ENCODE measurements around the gene THRB. TPM values are rescaled to one million over a fixed set of nuclear protein-coding genes. Genes with fewer than 3 reads are reported as not detected.
A peak's percentile ranks its signal among the peaks of the same experiment; 100 is the strongest.

Gene THRB
- total RNA-seq, 1 experiment from 2014 or later: 13.5 TPM

DNA sequence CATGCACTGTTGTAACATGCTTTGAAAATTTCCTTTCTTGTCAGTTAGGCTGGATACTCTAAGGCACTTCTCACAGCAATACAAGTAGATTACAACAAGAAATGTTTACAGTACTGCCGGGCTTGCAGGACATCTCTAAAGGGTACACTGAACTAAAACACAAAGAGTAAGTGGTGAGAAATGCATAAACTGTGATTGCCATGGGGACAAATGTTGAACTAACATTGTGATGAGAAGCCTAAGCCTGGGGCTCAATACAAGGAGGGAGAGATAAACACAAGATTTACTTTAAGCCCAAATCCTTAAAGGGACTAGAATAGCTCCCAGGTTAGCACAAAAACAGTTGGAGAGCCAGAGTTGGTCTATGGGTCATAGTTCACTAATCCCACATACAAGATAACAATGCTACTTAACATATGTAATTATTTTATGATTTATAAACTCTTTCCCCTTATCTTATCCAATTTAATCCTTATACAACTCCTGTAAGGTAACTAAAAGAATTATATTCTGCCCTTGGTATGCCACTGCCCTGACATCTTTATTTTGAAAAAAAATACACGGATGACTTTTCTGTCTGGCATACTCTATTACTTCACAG is 126.9 kb downstream of the THRB start:
- Mint-ChIP-seq H3K27ac (ENCODE audit: unreplicated experiment) (no peak overlapping the region), H3K27me3 (ENCODE audit: unreplicated experiment) (no peaks in the 10 kb centered on the region), H3K36me3 (ENCODE audit: insufficient read depth, unreplicated experiment) (no peaks in the 10 kb centered on the region), H3K4me3 (ENCODE audit: low read depth, unreplicated experiment) (no peak overlapping the region), H3K9me3 (ENCODE audit: low read depth, unreplicated experiment) (no peaks in the 10 kb centered on the region), H3K4me1 (ENCODE audit: low read depth, unreplicated experiment) (peaks cover 32% of the 10 kb centered on the region)
- DNase-seq: no peak
- TF ChIP-seq, protein P1, sequence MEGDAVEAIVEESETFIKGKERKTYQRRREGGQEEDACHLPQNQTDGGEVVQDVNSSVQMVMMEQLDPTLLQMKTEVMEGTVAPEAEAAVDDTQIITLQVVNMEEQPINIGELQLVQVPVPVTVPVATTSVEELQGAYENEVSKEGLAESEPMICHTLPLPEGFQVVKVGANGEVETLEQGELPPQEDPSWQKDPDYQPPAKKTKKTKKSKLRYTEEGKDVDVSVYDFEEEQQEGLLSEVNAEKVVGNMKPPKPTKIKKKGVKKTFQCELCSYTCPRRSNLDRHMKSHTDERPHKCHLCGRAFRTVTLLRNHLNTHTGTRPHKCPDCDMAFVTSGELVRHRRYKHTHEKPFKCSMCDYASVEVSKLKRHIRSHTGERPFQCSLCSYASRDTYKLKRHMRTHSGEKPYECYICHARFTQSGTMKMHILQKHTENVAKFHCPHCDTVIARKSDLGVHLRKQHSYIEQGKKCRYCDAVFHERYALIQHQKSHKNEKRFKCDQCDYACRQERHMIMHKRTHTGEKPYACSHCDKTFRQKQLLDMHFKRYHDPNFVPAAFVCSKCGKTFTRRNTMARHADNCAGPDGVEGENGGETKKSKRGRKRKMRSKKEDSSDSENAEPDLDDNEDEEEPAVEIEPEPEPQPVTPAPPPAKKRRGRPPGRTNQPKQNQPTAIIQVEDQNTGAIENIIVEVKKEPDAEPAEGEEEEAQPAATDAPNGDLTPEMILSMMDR (IDR thresholded peaks at IDR 0.05; ENCODE audit: unreplicated experiment): no peak
- CTCF ChIA-PET: no interaction called here
- intact Hi-C loops (cut with micrococcal nuclease; ENCODE audit: unreplicated experiment): loop anchor here (5.0 to 10.0 kb wide), 2 partner anchors 95 to 277 kb away; no protein-coding TSS in a partner anchor
- no TSS peak for BruUV-seq (replicated peaks)

DNA sequence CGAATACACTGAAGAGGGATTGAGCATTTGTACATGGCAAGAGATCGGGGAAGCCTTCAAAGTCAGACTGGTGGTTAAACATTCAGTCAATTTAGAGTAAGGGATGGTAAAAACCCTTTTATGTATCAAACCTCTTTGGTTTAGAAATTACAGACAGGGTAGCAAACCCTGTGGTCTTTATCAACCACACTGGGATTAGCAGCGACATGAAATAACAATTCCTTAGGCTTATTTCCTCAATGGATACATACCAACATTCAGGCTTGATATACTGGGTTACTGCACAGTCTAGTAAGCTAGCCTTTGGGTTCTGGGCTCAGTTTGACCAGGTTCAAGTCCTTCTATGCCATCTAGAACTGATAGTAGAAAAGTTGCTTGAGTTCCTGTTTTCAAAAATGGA is 127.4 kb downstream of the THRB start:
- Mint-ChIP-seq H3K4me3 (ENCODE audit: low read depth, unreplicated experiment) (no peak overlapping the region), H3K9me3 (ENCODE audit: low read depth, unreplicated experiment) (peaks cover 3% of the 10 kb centered on the region), H3K27ac (ENCODE audit: unreplicated experiment) (no peak overlapping the region), H3K27me3 (ENCODE audit: unreplicated experiment) (no peaks in the 10 kb centered on the region), H3K36me3 (ENCODE audit: insufficient read depth, unreplicated experiment) (no peaks in the 10 kb centered on the region), H3K4me1 (ENCODE audit: low read depth, unreplicated experiment) (peaks cover 38% of the 10 kb centered on the region)
- TF ChIP-seq, protein P1 (IDR thresholded peaks at IDR 0.05; ENCODE audit: unreplicated experiment): no peak
- CTCF ChIA-PET: no interaction called here
- DNase-seq: no peak
- intact Hi-C loops (cut with micrococcal nuclease; ENCODE audit: unreplicated experiment): loop anchor here (5.0 to 10.0 kb wide), 2 partner anchors 95 to 278 kb away; no protein-coding TSS in a partner anchor
- BruUV-seq (replicated peaks): no TSS peak

DNA sequence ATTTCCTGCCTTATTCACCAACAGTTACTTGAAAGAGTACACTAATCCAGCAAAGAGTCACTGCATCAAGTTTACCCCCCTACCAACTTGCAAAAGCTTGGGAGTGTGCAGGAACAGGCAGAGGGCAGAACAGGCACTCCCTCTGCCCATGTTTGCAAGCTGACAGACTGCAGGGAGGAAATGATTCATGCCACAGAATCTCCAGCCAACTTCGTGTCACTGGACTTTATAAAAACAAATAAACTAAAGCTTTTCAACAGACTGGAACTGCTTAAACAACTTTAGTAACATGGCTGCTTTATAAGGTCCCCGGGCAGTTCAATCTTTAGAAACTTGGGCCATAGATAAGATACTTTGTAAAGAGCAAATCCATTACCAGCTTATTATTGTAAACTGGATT is 129.5 kb downstream of the THRB start:
- CTCF ChIA-PET: interaction anchor here (0.6 to 1.4 kb wide), 4 partner anchors 12 to 131 kb away, joined by 3 to 5 read pairs (median 4); no protein-coding TSS in a partner anchor
- TF ChIP-seq, protein P1 (IDR thresholded peaks at IDR 0.05; ENCODE audit: unreplicated experiment): no peak
- Mint-ChIP-seq H3K9me3 (ENCODE audit: low read depth, unreplicated experiment) (peaks cover 4% of the 10 kb centered on the region), H3K4me1 (ENCODE audit: low read depth, unreplicated experiment) (peaks cover 42% of the 10 kb centered on the region), H3K4me3 (ENCODE audit: low read depth, unreplicated experiment) (no peak overlapping the region), H3K27ac (ENCODE audit: unreplicated experiment) (peak overlapping the region; percentile 42), H3K36me3 (ENCODE audit: insufficient read depth, unreplicated experiment) (no peaks in the 10 kb centered on the region), H3K27me3 (ENCODE audit: unreplicated experiment) (no peaks in the 10 kb centered on the region)
- intact Hi-C loops (cut with micrococcal nuclease; ENCODE audit: unreplicated experiment): loop anchor here (1.0 to 10.0 kb wide), 3 partner anchors 93 to 280 kb away; partner anchors contain the start of gene THRB
- no TSS peak for BruUV-seq (replicated peaks)
- DNase-seq: peak; percentile 59

DNA sequence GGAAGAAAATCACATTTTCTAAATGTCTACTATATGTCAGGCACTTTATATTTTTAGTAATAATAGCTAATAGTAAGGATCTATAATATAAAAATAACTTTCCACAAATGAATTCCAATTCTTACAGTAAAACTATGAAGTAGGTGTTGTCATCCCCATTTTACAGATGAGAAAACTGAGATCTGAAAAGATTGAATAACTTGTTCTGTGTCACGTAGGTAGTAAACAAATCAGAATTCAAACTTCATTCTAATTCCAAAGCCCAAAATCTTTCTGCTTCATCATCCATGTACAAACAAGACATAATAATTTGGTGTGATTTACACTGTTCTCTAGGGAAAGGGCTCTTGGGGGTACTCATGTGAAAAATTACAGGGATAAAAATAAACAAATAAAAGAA is 130.3 kb downstream of the THRB start:
- no peak overlapping the region for H3K4me3 Mint-ChIP-seq (ENCODE audit: low read depth, unreplicated experiment)
- H3K36me3 Mint-ChIP-seq (ENCODE audit: insufficient read depth, unreplicated experiment): no peaks in the 10 kb centered on the region
- TF ChIP-seq, protein P1 (IDR thresholded peaks at IDR 0.05; ENCODE audit: unreplicated experiment): no peak
- CTCF ChIA-PET: interaction anchor here (1.1 to 1.4 kb wide), 2 partner anchors 13 to 132 kb away, joined by 5 read pairs; no protein-coding TSS in a partner anchor
- no peak overlapping the region for H3K27ac Mint-ChIP-seq (ENCODE audit: unreplicated experiment)
- no peak for DNase-seq
- no peaks in the 10 kb centered on the region for H3K27me3 Mint-ChIP-seq (ENCODE audit: unreplicated experiment)
- peaks cover 4% of the 10 kb centered on the region for H3K9me3 Mint-ChIP-seq (ENCODE audit: low read depth, unreplicated experiment)
- intact Hi-C loops (cut with micrococcal nuclease; ENCODE audit: unreplicated experiment): loop anchor here (10.0 kb wide), 1 partner anchor 280 kb away; no protein-coding TSS in a partner anchor
- peaks cover 42% of the 10 kb centered on the region for H3K4me1 Mint-ChIP-seq (ENCODE audit: low read depth, unreplicated experiment)
- no TSS peak for BruUV-seq (replicated peaks)

Data from Calu3 (cell line).